HepG2 (cell line): ENCODE data around the gene SLCO3A1. TPM values are rescaled to one million over a fixed set of nuclear protein-coding genes. Genes with fewer than 3 reads are reported as not detected.

ENCODE experiments used
- ATAC-seq: fragments of 200-7000 bp; cut with Tn5 transposase; 3 replicates; pipeline ENCODE4 v1.9.1; 2020; ENCODE audit warnings: mild to moderate bottlenecking, moderate library complexity
- BruUV-seq: library from RNA; stranded (reverse); fragments of 400-500 nt; replicated peaks from 2 replicates; lab custom pipeline; 2021; lab: Mats Ljungman, UMichigan
- CTCF ChIA-PET: fragments of 300-600 bp; formaldehyde crosslinking; extraction: SDS; loops from one replicate; lab custom pipeline; 2021; ENCODE audit warnings: low total read pairs, inconsistent platforms, low intra/inter-chr PET ratio; lab: Yijun Ruan, JAX
- POLR2A ChIA-PET: fragments of 350-600 bp; sonication (Branson Sonifier 250); formaldehyde crosslinking; loops from one replicate; lab custom pipeline; 2020; ENCODE audit warnings: antibody characterized with exemption, inconsistent platforms; lab: Yijun Ruan, JAX
- DNase-seq: peaks from one replicate; pipeline ENCODE4 v3.0.0-alpha.2; 2015; ENCODE audit warnings: low spot score
- FAIRE-seq: peaks from 3 replicates; lab custom pipeline; 2011; peaks lifted over from hg19 to GRCh38; lab: Jason Lieb, UNC
- H2AFZ ChIP-seq: one replicate; pipeline ENCODE4 v1.6.1; 2011; ENCODE audit warnings: low read length, inconsistent platforms
- H3K27ac ChIP-seq: fragments of 300-600 bp; 3 replicates; pipeline ENCODE4 v1.8.0; 2011; ENCODE audit warnings: mixed run types, mild to moderate bottlenecking, mixed read lengths, low read length, inconsistent platforms; ENCODE audit not compliant: insufficient read depth; ENCODE audit errors: extremely low read length
- H3K27me3 ChIP-seq, 2 experiments: fragments of 200-600 bp in 1 of 2; 2 replicates in 1 of 2; 3 replicates in 1 of 2; pipeline versions ENCODE4 v1.6.0 to v1.8.0; 2011; ENCODE audit warnings: low read length in 2 of 2, mild to moderate bottlenecking in 2 of 2, moderate library complexity in 2 of 2, inconsistent platforms in 1 of 2; ENCODE audit not compliant: insufficient read depth in 2 of 2, control insufficient read depth in 1 of 2
- H3K36me3 ChIP-seq, 2 experiments: fragments of 200-600 bp in 1 of 2; replicated peaks in 1 of 2; 2 replicates in 1 of 2; 3 replicates in 1 of 2; pipeline versions ENCODE4 v1.5.1 to v1.8.0; 2011; ENCODE audit warnings: low read length in 2 of 2, inconsistent platforms in 1 of 2; ENCODE audit not compliant: insufficient read depth in 2 of 2, control insufficient read depth in 1 of 2
- H3K4me1 ChIP-seq: 2 replicates; pipeline ENCODE4 v1.5.1; 2012; ENCODE audit warnings: low read length, inconsistent platforms; ENCODE audit not compliant: insufficient read depth
- H3K4me2 ChIP-seq: 2 replicates; pipeline ENCODE4 v1.6.0; 2011; ENCODE audit warnings: low read depth, low read length, inconsistent platforms
- H3K4me3 ChIP-seq, 3 experiments: fragments of 200-600 bp in 1 of 3; sonication (generic), shearing (Covaris generic) in 1 of 3; replicated peaks in 1 of 3; 2 replicates each; pipeline ENCODE4 v1.5.1; 2011 to 2016; ENCODE audit warnings: low read length in 3 of 3, inconsistent platforms in 2 of 3, low read depth in 2 of 3, mild to moderate bottlenecking in 2 of 3, control low read depth in 1 of 3, mixed read lengths in 1 of 3; ENCODE audit not compliant: insufficient read depth in 1 of 3
- H3K79me2 ChIP-seq: one replicate; pipeline ENCODE4 v1.6.1; 2011; ENCODE audit warnings: low read length, inconsistent platforms; ENCODE audit not compliant: insufficient read depth
- H3K9ac ChIP-seq: 2 replicates; pipeline ENCODE4 v1.6.0; 2011; ENCODE audit warnings: mild to moderate bottlenecking, low read depth, low read length, inconsistent platforms; ENCODE audit not compliant: insufficient read depth
- H3K9me3 ChIP-seq: 2 replicates; pipeline ENCODE4 v1.5.1; 2012; ENCODE audit warnings: mild to moderate bottlenecking, low read length
- H4K20me1 ChIP-seq: 2 replicates; pipeline ENCODE4 v1.6.0; 2011; ENCODE audit warnings: inconsistent platforms, mild to moderate bottlenecking, low read length, moderate library complexity; ENCODE audit not compliant: insufficient read depth
- GPN1 ChIP-seq: sonication (generic); formaldehyde crosslinking; IDR thresholded peaks from 2 replicates; pipeline ENCODE4 v1.5.1; 2020; ENCODE audit warnings: missing genetic modification reagents, borderline replicate concordance
- HCFC1 ChIP-seq: fragments of 150-350 bp; IDR thresholded peaks from 2 replicates; pipeline ENCODE4 v1.6.1; 2014; ENCODE audit warnings: low read depth, low read length
- ISX ChIP-seq: sonication (generic); formaldehyde crosslinking; conservative IDR thresholded peaks from 2 replicates; pipeline ENCODE4 v1.5.0; 2020; ENCODE audit warnings: missing genetic modification reagents
- KLF13 ChIP-seq: sonication (generic); formaldehyde crosslinking; IDR thresholded peaks from 2 replicates; pipeline ENCODE4 v1.4.0; 2020; ENCODE audit warnings: mild to moderate bottlenecking, missing genetic modification reagents
- MXD4 ChIP-seq: IDR thresholded peaks from 2 replicates; pipeline ENCODE4 v1.6.1; 2016; ENCODE audit warnings: mild to moderate bottlenecking, missing biosample characterization, missing genetic modification reagents
- PTBP1 ChIP-seq: fragments of 200-400 bp; formaldehyde crosslinking; IDR thresholded peaks from 2 replicates; pipeline ENCODE4 v1.6.1; 2018; ENCODE audit warnings: low read length, low read depth; ENCODE audit not compliant: poor library complexity, severe bottlenecking
- RAD21 ChIP-seq: fragments of 450-650 bp; formaldehyde crosslinking; IDR thresholded peaks from 2 replicates; pipeline ENCODE4 v1.5.0; 2020; ENCODE audit warnings: mild to moderate bottlenecking
- RBM39 ChIP-seq: fragments of 200-400 bp; formaldehyde crosslinking; IDR thresholded peaks from one replicate; pipeline ENCODE4 v1.6.1; 2018; ENCODE audit warnings: antibody characterized with exemption, mild to moderate bottlenecking, low read depth, low read length; ENCODE audit not compliant: poor library complexity, severe bottlenecking
- RXRB ChIP-seq: IDR thresholded peaks from 2 replicates; pipeline ENCODE4 v1.6.1; 2016; ENCODE audit warnings: borderline replicate concordance, missing genetic modification reagents, missing compliant biosample characterization
- SIN3B ChIP-seq: fragments of 150-350 bp; IDR thresholded peaks from 2 replicates; pipeline ENCODE4 v1.6.1; 2014; ENCODE audit warnings: low read length
- ZNF20 ChIP-seq: sonication (generic); formaldehyde crosslinking; IDR thresholded peaks from 2 replicates; pipeline ENCODE4 v1.4.0; 2020; ENCODE audit warnings: mild to moderate bottlenecking, moderate library complexity, missing genetic modification reagents
- ZNF407 ChIP-seq: sonication (generic); formaldehyde crosslinking; IDR thresholded peaks from one replicate; pipeline ENCODE4 v1.5.1; 2020; ENCODE audit warnings: mild to moderate bottlenecking, missing genetic modification reagents; ENCODE audit errors: not compliant biosample characterization
- ZNF563 ChIP-seq: sonication (generic); formaldehyde crosslinking; IDR thresholded peaks from 2 replicates; pipeline ENCODE4 v1.8.0; 2022; ENCODE audit warnings: mild to moderate bottlenecking, moderate library complexity, missing genetic modification reagents
- ZNF572 ChIP-seq: sonication (generic); formaldehyde crosslinking; IDR thresholded peaks from 2 replicates; pipeline ENCODE4 v1.5.1; 2020; ENCODE audit warnings: mild to moderate bottlenecking, missing genetic modification reagents
- ZNF737 ChIP-seq: sonication (generic); formaldehyde crosslinking; IDR thresholded peaks from 2 replicates; pipeline ENCODE4 v1.5.0; 2020; ENCODE audit warnings: missing genetic modification reagents, mild to moderate bottlenecking, borderline replicate concordance
- ZNF75D ChIP-seq: sonication (generic); formaldehyde crosslinking; IDR thresholded peaks from 2 replicates; pipeline ENCODE4 v1.8.1; 2023; ENCODE audit warnings: missing genetic modification reagents, mild to moderate bottlenecking, borderline replicate concordance
- WGBS: methylation state at CpG from one replicate; pipeline ENCODE4 v1.1.6; 2017; ENCODE audit warnings: low lambda C conversion rate; 5-methylcytosine and 5-hydroxymethylcytosine counted together
- in situ Hi-C: cut with HindIII; loops from 2 replicates; pipeline ENCODE4 v1.10.0; 2017; ENCODE audit warnings: low pct_unique_long_range_greater_than_20kb; ENCODE audit not compliant: extremely low pct_ligation_motif_present
- intact Hi-C: fragments of 100-400 bp; cut with micrococcal nuclease; formaldehyde crosslinking; loops from one replicate; pipeline ENCODE4 v1.10.0; 2022; ENCODE audit not compliant: unreplicated experiment
- polyA plus RNA-seq, 8 experiments: library from polyadenylated mRNA; depleted of rRNA in 3 of 8; stranded (reverse) in 7 of 8; unstranded in 1 of 8; fragments of >200 nt; fragmentation: Illumina TruSeq in 4 of 8; extraction: Trizol in 4 of 8; gene quantifications; 2 replicates each; pipeline versions ENCODE4 v1.2.1 to v1.2.3, GENCODE V29; 2011 to 2016; ENCODE audit warnings: low read depth in 4 of 8, missing spikeins in 1 of 8, mixed read lengths in 1 of 8; ENCODE audit not compliant: insufficient read depth in 1 of 8
- total RNA-seq, 5 experiments: library from RNA; depleted of rRNA; stranded (reverse); fragments of >200 nt; fragmentation: Illumina TruSeq; extraction: Trizol; gene quantifications; 2 replicates each; pipeline ENCODE4 v1.2.3, GENCODE V29; 2016; ENCODE audit warnings: low read depth in 1 of 5

Gene SLCO3A1
- total and polyA plus RNA-seq, 2 of the 13 experiments (the other 11 are each of a cell fraction or from before 2014, with no cell fraction given) = 0.02 TPM; not detected in 1

- ChIA-PET POLR2A (no interaction called here), CTCF (no interaction called here)
- H3K4me1 ChIP-seq = no peaks in the 10 kb centered on the region
- no peak overlapping the region for H3K4me2 ChIP-seq
- H3K4me3 ChIP-seq = no peak overlapping the region
- H3K79me2 ChIP-seq = no peaks in the 10 kb centered on the region
- DNase-seq = peak; percentile 3
- H3K27ac ChIP-seq = no peak overlapping the region
- FAIRE-seq = no peak
- TF ChIP-seq ISX (CRISPR knock-in tag) (no peak), ZNF572 (CRISPR knock-in tag) (no peak), KLF13 (no peak), RBM39 (no peak), ZNF75D (CRISPR knock-in tag) (no peak), ZNF20 (CRISPR knock-in tag) (no peak), SIN3B (no peak), ZNF407 (CRISPR knock-in tag) (no peak), RAD21 (no peak), GPN1 (CRISPR knock-in tag) (no peak), ZNF563 (no peak), ZNF737 (no peak), MXD4 (CRISPR knock-in tag) (no peak), PTBP1 (no peak), HCFC1 (no peak), RXRB (CRISPR knock-in tag) (no peak)
- no peaks in the 10 kb centered on the region for H4K20me1 ChIP-seq
- no peaks in the 10 kb centered on the region for H3K36me3 ChIP-seq
- intact Hi-C loops = loop anchor here (10.0 kb wide), 1 partner anchor 229 kb away; no protein-coding TSS in a partner anchor
- in situ Hi-C loops = loop anchor here (10.0 kb wide), 1 partner anchor 551 kb away; no protein-coding TSS in a partner anchor
- H3K27me3 ChIP-seq = peaks cover 4 to 51% of the 10 kb centered on the region in 2 experiments; a peak in 4 of 5 replicates
- H2AFZ ChIP-seq = no peak overlapping the region
- 18% methylated on average over 14 of the region's 14 CpGs for WGBS
- no peak overlapping the region for H3K9ac ChIP-seq
- no TSS peak for BruUV-seq
- no peaks in the 10 kb centered on the region for H3K9me3 ChIP-seq
- ATAC-seq = 0 out of 3 replicates have a peak, but pooled peaks have one; percentile 8
Measured at GRCh38 chr15:91855684-91856489, 2.4 kb downstream of the SLCO3A1 start.
